Neural progenitor cell (in vitro differentiated cells): ENCODE measurements around the gene STRN.

Experiments
- EZH2 ChIP-seq: fragments of 200-600 bp; sonication (generic); IDR thresholded peaks from 2 replicates; pipeline ENCODE4 v1.6.1; 2017; ENCODE audit warnings: antibody characterized with exemption, mild to moderate bottlenecking, moderate library complexity
- EZH2phosphoT487 ChIP-seq: fragments of 200-600 bp; sonication (generic); IDR thresholded peaks from 2 replicates; pipeline ENCODE4 v1.6.1; 2017; ENCODE audit warnings: antibody characterized with exemption
- TF ChIP-seq, protein P1 (sequence below): fragments of 200-600 bp; sonication (generic); IDR thresholded peaks from 2 replicates; pipeline ENCODE4 v1.5.1; 2017; ENCODE audit warnings: antibody characterized with exemption, mild to moderate bottlenecking

DNA sequence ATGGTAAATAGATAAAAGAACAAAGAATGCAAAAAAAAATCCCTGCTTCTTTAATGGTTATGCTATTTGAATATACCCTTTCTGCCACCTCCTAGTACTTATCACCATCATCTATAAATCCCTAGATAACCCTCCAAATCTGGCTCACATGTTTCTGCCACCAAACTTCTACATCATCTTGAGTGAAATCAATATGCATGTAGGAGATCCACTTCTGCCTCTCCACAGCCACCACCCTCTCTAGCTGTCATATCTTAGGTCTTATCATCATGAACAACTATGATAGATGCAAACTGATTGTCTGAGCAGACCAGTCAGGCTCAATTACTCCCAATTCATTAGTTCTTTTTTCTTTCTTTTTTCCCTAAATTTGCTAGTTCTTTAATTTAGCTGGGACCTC, 55.3 kb downstream of the STRN start:
- TF ChIP-seq, protein P1, sequence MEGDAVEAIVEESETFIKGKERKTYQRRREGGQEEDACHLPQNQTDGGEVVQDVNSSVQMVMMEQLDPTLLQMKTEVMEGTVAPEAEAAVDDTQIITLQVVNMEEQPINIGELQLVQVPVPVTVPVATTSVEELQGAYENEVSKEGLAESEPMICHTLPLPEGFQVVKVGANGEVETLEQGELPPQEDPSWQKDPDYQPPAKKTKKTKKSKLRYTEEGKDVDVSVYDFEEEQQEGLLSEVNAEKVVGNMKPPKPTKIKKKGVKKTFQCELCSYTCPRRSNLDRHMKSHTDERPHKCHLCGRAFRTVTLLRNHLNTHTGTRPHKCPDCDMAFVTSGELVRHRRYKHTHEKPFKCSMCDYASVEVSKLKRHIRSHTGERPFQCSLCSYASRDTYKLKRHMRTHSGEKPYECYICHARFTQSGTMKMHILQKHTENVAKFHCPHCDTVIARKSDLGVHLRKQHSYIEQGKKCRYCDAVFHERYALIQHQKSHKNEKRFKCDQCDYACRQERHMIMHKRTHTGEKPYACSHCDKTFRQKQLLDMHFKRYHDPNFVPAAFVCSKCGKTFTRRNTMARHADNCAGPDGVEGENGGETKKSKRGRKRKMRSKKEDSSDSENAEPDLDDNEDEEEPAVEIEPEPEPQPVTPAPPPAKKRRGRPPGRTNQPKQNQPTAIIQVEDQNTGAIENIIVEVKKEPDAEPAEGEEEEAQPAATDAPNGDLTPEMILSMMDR = no peak
- TF ChIP-seq EZH2 = no peak
- TF ChIP-seq EZH2phosphoT487 = no peak
